ENCODE results near the gene LIM2.
A peak's percentile ranks its signal among the peaks of the same experiment; 100 is the strongest.

The LIM2 gene

GRCh38 chr19:51394050-51394836 is 6.5 kb upstream of the LIM2 start:
- DNase-seq: no peak

GRCh38 chr19:51392701-51393100 is 4.9 kb upstream of the LIM2 start:
- no peak for DNase-seq

GRCh38 chr19:51391073-51391611 is 3.4 kb upstream of the LIM2 start:
- DNase-seq: no peak

GRCh38 chr19:51389143-51389542 is 1.4 kb upstream of the LIM2 start:
- DNase-seq: no peak

- DNase-seq: no peak
Measured at GRCh38 chr19:51386882-51387520, 773 bp downstream of the LIM2 start.

- no peak for DNase-seq
Measured at GRCh38 chr19:51382004-51382403, 5.8 kb downstream of the LIM2 start.

- DNase-seq: no peak
Measured at GRCh38 chr19:51380379-51380778, 7.4 kb downstream of the LIM2 start.

- no peak for DNase-seq
Measured at GRCh38 chr19:51377422-51377821, 10.4 kb downstream of the LIM2 start.

- no peak for DNase-seq
Measured at GRCh38 chr19:51375504-51376221, 12.1 kb downstream of the LIM2 start.

- DNase-seq: no peak
Measured at GRCh38 chr19:51372649-51373504, 14.9 kb downstream of the LIM2 start, which contains the start of gene NKG7. Gene NKG7, minus strand, starts transcription at chr19:51372654. Its CDS starts 119 bp downstream, at chr19:51372535.

GRCh38 chr19:51372021-51372648 is 15.6 kb downstream of the LIM2 start:
- DNase-seq: no peak

- no peak for DNase-seq
Measured at GRCh38 chr19:51371186-51371690, 16.5 kb downstream of the LIM2 start.

GRCh38 chr19:51370230-51370629 is 17.5 kb downstream of the LIM2 start:
- DNase-seq: no peak

GRCh38 chr19:51368366-51369282 is 19.1 kb downstream of the LIM2 start, which contains the start of gene CLDND2:
Gene CLDND2, minus strand, starts transcription at chr19:51369003. Its CDS starts 426 bp downstream, at chr19:51368577.
- no peak for DNase-seq

- DNase-seq: no peak
Measured at GRCh38 chr19:51367565-51368365, 20.0 kb downstream of the LIM2 start.

- DNase-seq: no peak
Measured at GRCh38 chr19:51367255-51367564, 20.6 kb downstream of the LIM2 start.

GRCh38 chr19:51366389-51367254 is 21.2 kb downstream of the LIM2 start:
- DNase-seq: peak; percentile 71

GRCh38 chr19:51365965-51366388 is 21.8 kb downstream of the LIM2 start, which contains the start of gene ETFB:
Gene ETFB, minus strand, starts transcription at chr19:51366388. Its CDS starts 62 bp downstream, at chr19:51366326.
- DNase-seq: no peak

All from NCI-H1105 treated with DMSO at 0.1 percent for 48 hours (cell line).